Choroid plexus epithelial cell (primary cell): ENCODE measurements around the gene AGK.

Source experiments
- DNase-seq: peaks from one replicate; pipeline ENCODE4 v3.0.0-alpha.2; 2010; ENCODE audit warnings: low read depth
- H3K4me3 ChIP-seq: 2 replicates; pipeline ENCODE4 v1.5.1; 2011; ENCODE audit warnings: low read depth, mild to moderate bottlenecking, control low read depth, low read length, moderate library complexity
- CTCF ChIP-seq: conservative IDR thresholded peaks from 2 replicates; pipeline ENCODE4 v1.5.1; 2011; ENCODE audit warnings: low read depth, mild to moderate bottlenecking, control low read depth, inconsistent platforms, low read length, moderate library complexity

AGK gene, protein sequence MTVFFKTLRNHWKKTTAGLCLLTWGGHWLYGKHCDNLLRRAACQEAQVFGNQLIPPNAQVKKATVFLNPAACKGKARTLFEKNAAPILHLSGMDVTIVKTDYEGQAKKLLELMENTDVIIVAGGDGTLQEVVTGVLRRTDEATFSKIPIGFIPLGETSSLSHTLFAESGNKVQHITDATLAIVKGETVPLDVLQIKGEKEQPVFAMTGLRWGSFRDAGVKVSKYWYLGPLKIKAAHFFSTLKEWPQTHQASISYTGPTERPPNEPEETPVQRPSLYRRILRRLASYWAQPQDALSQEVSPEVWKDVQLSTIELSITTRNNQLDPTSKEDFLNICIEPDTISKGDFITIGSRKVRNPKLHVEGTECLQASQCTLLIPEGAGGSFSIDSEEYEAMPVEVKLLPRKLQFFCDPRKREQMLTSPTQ

DNA sequence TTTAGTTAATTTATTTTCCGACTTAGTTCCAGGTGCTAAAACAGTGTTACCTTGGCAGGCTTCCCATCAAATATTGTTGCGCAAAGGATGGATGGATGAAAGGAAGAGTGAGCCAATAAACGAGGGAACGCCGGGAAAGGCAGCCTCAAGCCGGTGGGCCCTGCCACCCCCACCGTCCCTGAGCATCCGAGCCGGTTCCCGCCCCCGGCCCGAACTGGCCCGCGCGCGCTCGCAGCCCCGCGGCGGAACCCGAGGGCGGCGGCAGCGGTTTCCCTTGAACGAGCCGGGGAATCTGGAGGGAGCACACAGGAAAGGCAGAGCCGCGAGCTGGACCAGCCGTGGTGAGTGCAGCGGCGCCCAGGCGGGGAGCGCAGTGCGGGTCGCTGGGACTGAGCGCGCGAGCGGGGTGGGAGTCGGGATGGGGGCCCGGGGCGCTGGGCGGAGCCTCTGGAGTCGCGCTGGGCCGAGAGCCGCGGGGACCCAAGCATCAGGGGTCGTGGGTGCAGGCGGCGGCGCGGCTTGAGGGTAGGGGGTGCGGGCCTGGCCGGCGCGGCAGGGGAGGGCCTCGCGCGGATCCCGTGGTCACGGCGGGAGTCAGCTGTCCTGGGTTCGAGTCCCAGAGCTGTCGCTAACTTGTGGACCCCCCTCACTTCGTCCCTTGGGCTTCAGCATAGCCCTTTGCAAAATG is at the start of gene AGK:
TSS of gene AGK (plus strand) at position 317 of the 688 bp plus-strand sequence. CDS start 4,057 bp downstream, outside the sequence.
- TF ChIP-seq CTCF, result no peak
- H3K4me3 ChIP-seq, result peak within 1 kb of the TSS; percentile 83
- peak; percentile 79 for DNase-seq

- no peak overlapping the region for H3K4me3 ChIP-seq
- no peak for TF ChIP-seq CTCF
- no peak for DNase-seq
Measured at GRCh38 chr7:141501451-141501850, 49.8 kb upstream of the AGK start.

DNA sequence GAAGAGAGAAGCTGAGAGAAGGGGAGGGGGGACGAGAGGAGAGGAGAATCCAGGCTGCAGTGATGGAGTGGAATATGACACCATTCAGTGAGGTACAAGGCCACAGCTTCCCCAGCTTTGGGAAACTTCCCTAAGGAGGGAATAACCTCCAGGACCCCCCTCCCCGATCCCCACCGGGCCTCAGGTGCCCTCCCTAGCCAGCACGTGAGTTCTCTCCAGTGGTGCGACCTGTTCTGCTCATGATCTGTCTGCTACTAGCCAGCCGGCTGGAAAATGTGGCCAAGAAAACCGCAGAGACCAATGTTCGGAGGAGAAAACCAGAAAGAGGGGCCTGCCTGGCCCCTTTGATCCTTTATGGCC is 39.9 kb upstream of the AGK start:
- no peak for DNase-seq
- TF ChIP-seq CTCF, result no peak
- H3K4me3 ChIP-seq, result no peak overlapping the region

- H3K4me3 ChIP-seq, result peak overlapping the region; percentile 6
- TF ChIP-seq CTCF, result no peak
- peak; percentile 1 for DNase-seq
Measured at GRCh38 chr7:141511676-141512396, 39.4 kb upstream of the AGK start.

- no peak for DNase-seq
- TF ChIP-seq CTCF, result no peak
- no peak overlapping the region for H3K4me3 ChIP-seq
Measured at GRCh38 chr7:141512597-141512996, 38.6 kb upstream of the AGK start.

- H3K4me3 ChIP-seq, result no peak overlapping the region
- no peak for TF ChIP-seq CTCF
- no peak for DNase-seq
Measured at GRCh38 chr7:141513720-141514119, 37.5 kb upstream of the AGK start.
